ENCODE results near the gene TEPSIN. TPM values are rescaled to one million over a fixed set of nuclear protein-coding genes. Genes with fewer than 3 reads are reported as not detected.

The TEPSIN gene
- polyA plus RNA-seq, 1 experiment, result 19.4 TPM

DNA sequence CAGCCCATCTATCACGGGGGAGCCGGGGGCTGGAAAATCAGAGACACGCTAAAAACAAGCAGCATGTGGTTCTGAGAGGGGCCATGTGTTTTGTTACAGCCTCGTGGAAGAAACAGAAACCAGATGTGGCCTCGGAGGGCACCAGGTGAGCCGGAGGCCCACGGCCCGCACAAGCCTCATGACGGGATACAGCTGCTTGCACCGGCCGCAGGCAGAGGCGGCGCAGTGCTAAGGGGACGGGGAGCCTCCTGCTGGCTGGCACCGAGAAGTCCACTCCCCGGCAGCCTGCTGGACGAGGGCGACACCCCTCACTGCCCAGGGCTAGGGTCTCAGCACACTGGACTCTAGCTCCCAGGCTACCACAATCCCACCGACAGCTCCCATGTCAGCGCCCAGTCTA is 19.4 kb upstream of the TEPSIN start:
- Histone ChIP-seq H3K36me3 (ENCODE audit: control insufficient read depth, insufficient read depth, low read length) (peaks cover 31% of the 10 kb centered on the region), H3K4me3 (ENCODE audit: low read depth, low read length) (no peak overlapping the region), H3K27me3 (ENCODE audit: control insufficient read depth, insufficient read depth, low read length) (no peaks in the 10 kb centered on the region)
- ChIA-PET CTCF (interaction anchor here (0.7 to 3.2 kb wide), 2 partner anchors 227 to 342 kb away, joined by 4 to 15 read pairs; no protein-coding TSS in a partner anchor), POLR2A (no interaction called here)
- no peak for DNase-seq (ENCODE audit: low read depth)
- TF ChIP-seq, protein P1, sequence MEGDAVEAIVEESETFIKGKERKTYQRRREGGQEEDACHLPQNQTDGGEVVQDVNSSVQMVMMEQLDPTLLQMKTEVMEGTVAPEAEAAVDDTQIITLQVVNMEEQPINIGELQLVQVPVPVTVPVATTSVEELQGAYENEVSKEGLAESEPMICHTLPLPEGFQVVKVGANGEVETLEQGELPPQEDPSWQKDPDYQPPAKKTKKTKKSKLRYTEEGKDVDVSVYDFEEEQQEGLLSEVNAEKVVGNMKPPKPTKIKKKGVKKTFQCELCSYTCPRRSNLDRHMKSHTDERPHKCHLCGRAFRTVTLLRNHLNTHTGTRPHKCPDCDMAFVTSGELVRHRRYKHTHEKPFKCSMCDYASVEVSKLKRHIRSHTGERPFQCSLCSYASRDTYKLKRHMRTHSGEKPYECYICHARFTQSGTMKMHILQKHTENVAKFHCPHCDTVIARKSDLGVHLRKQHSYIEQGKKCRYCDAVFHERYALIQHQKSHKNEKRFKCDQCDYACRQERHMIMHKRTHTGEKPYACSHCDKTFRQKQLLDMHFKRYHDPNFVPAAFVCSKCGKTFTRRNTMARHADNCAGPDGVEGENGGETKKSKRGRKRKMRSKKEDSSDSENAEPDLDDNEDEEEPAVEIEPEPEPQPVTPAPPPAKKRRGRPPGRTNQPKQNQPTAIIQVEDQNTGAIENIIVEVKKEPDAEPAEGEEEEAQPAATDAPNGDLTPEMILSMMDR (IDR thresholded peaks at IDR 0.05; ENCODE audit: insufficient read depth, low read depth, low read length), result no peak

DNA sequence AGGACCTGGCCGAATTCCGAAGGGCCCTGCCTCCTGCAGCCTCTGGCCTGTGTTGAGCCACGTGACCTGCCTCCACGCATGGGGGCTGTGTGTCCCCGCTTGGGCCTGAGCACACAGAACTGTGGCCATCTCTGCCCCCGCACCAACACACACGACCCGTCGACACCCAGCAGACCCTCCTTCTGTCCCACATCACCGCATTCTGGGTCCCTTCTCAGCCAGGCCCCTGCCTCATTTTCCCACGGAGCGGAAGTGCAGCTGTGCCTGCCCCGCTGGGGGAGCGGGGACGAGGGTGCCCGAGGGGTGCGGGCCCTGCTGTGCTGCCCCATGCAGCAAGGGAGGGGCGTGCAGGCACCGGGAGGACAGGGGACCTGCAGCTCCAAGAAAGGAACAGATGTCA is 18.7 kb upstream of the TEPSIN start:
- H3K36me3 ChIP-seq (ENCODE audit: control insufficient read depth, insufficient read depth, low read length), result peaks cover 31% of the 10 kb centered on the region
- no peaks in the 10 kb centered on the region for H3K27me3 ChIP-seq (ENCODE audit: control insufficient read depth, insufficient read depth, low read length)
- TF ChIP-seq, protein P1 (IDR thresholded peaks at IDR 0.05; ENCODE audit: insufficient read depth, low read depth, low read length), result no peak
- no peak for DNase-seq (ENCODE audit: low read depth)
- ChIA-PET CTCF (interaction anchor here (0.6 to 3.2 kb wide), 3 partner anchors 126 to 228 kb away, joined by 3 to 15 read pairs (median 3); no protein-coding TSS in a partner anchor), POLR2A (no interaction called here)
- H3K4me3 ChIP-seq (ENCODE audit: low read depth, low read length), result no peak overlapping the region

DNA sequence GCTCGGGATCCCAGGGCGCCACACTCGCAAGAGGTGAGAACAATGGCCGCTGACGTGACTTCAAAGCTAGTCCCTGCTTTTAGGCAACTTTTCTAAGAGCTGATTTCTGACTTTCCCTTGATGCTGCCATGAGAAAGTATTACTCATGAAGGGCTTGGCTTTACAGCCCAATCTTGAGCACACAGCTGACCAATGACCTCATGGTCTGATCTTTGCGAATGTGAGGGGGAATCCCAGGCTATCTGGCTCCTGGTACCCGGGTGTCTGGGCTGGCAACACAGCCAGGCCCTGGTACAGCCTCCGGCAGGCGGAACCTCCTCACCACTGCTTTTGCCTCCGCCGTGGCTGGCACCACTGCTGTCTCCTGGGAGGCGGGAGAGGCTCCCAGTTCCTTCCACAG is 17.8 kb upstream of the TEPSIN start:
- no peaks in the 10 kb centered on the region for H3K27me3 ChIP-seq (ENCODE audit: control insufficient read depth, insufficient read depth, low read length)
- no peak for DNase-seq (ENCODE audit: low read depth)
- ChIA-PET POLR2A (no interaction called here), CTCF (interaction anchor here (0.6 to 3.2 kb wide), 4 partner anchors 18 to 228 kb away, joined by 3 to 15 read pairs (median 3); partner anchors contain the start of genes NDUFAF8 and TEPSIN)
- peaks cover 35% of the 10 kb centered on the region for H3K36me3 ChIP-seq (ENCODE audit: control insufficient read depth, insufficient read depth, low read length)
- no peak overlapping the region for H3K4me3 ChIP-seq (ENCODE audit: low read depth, low read length)
- TF ChIP-seq, protein P1 (IDR thresholded peaks at IDR 0.05; ENCODE audit: insufficient read depth, low read depth, low read length), result no peak

DNA sequence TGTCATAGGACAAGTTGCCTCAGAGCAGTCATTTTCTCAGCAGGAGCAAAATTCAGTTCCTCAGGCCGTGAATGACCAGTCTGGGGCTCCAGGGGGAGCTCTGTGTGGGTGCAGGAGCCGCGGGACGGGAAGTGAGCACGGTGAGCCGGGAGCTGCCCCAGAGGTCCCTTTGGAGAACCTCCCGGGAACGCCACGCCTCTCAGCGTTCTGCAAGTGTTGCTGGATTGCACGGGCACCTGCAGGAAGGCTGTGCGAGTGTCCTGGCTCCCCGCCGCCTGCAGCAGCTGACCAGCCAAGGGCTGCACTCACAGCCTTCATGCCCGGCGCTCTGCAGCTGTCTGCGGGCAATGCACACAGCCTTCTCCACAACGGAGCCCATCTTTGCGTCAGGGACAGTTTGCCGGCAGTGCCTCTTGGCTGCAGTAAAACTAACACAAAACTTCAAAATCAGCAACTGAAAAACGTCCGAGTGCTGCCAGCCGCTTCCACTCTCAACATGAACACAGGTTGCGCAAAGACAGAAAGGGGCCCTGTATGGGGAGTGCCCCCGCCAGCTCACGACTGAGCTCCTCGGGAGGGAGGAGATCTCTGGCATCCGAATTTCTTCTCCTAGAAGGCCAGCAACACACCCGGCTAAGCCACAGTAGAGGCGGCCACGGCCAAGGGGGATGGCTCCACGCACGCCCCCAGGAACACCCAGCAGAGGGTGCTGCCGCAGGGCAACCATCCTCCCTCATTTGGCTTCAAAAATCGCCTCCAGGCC is 16.3 kb upstream of the TEPSIN start:
- Histone ChIP-seq H3K27me3 (ENCODE audit: control insufficient read depth, insufficient read depth, low read length) (no peaks in the 10 kb centered on the region), H3K4me3 (ENCODE audit: low read depth, low read length) (no peak overlapping the region), H3K36me3 (ENCODE audit: control insufficient read depth, insufficient read depth, low read length) (peaks cover 33% of the 10 kb centered on the region)
- CTCF ChIA-PET, result interaction anchor here (0.5 to 3.5 kb wide), 29 partner anchors 9 to 346 kb away, joined by 3 to 47 read pairs (median 4); partner anchors contain the start of gene BAHCC1
- POLR2A ChIA-PET, result interaction anchor here (1.4 kb wide), 1 partner anchor 251 kb away, joined by 4 read pairs; no protein-coding TSS in a partner anchor
- TF ChIP-seq, protein P1 (IDR thresholded peaks at IDR 0.05; ENCODE audit: insufficient read depth, low read depth, low read length), result peak; percentile 78
- peak; percentile 15 for DNase-seq (ENCODE audit: low read depth)

DNA sequence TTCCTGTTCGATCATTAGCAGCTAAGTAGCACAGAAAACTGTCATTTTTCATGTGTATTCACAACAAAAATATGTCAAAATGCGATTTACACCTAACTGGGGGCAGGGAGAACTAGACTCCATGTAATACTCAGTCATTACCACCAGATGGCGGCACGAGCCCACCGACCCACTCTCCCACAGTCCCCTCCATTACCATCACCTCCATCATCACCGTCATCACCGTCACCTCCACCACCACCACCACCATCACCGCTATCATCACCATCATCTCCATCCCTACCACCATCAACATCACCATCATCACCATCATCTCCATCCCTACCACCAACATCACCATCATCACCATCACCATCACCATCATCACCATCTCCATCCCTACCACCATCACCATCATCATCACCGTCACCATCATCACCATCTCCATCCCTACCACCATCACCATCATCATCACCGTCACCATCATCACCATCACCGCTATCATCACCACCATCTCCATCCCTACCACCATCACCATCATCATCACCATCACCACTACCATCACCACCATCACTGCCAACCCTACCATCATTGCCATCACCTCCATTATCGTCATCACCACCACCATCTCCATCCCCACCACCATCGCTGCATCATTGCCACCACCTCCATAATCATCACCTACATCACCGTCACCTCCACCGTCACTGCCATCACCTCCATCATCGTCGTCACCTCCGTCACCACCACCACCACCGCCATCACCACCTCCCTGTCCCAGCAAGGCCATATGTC is 14.7 kb upstream of the TEPSIN start:
- POLR2A ChIA-PET, result no interaction called here

More for the DNA sequence above, 14.7 kb upstream of the TEPSIN start:
- DNase-seq (ENCODE audit: low read depth), result no peak
- TF ChIP-seq, protein P1 (IDR thresholded peaks at IDR 0.05; ENCODE audit: insufficient read depth, low read depth, low read length), result peak; percentile 73
- Histone ChIP-seq H3K27me3 (ENCODE audit: control insufficient read depth, insufficient read depth, low read length) (no peaks in the 10 kb centered on the region), H3K36me3 (ENCODE audit: control insufficient read depth, insufficient read depth, low read length) (peaks cover 32% of the 10 kb centered on the region), H3K4me3 (ENCODE audit: low read depth, low read length) (no peak overlapping the region)
- CTCF ChIA-PET, result interaction anchor here (0.7 to 3.5 kb wide), 25 partner anchors 9 to 355 kb away, joined by 3 to 47 read pairs (median 4); partner anchors contain the start of genes NDUFAF8 and TEPSIN
